Activated naive CD8-positive, alpha-beta T cell treated with anti-CD3 and anti-CD28 coated beads, Interleukin-2, amount 50 U/mL, for 24 hours (primary cell): ENCODE data around the gene SPDYE4.
"Not testable (repeated sequence)": the region's sequence is repeated elsewhere in the genome, so short reads cannot be mapped to it uniquely, and the experiment has no call there.

ENCODE experiments used
- ATAC-seq: fragments of 150-1000 bp; cut with Tn5 transposase; one replicate; pipeline ENCODE4 v1.10.0; 2021
- DNase-seq: peaks from one replicate; pipeline ENCODE4 v3.0.0; 2021
- H3K27ac Mint-ChIP-seq: one replicate; pipeline ENCODE4 v1.8.0; 2021; ENCODE audit warnings: mild to moderate bottlenecking, mixed read lengths
- H3K27me3 Mint-ChIP-seq: one replicate; pipeline ENCODE4 v1.8.0; 2021; ENCODE audit warnings: mixed read lengths
- H3K36me3 Mint-ChIP-seq: one replicate; pipeline ENCODE4 v1.8.0; 2021; ENCODE audit warnings: low read depth, mixed read lengths
- H3K4me1 Mint-ChIP-seq: one replicate; pipeline ENCODE4 v1.8.0; 2021; ENCODE audit warnings: mixed read lengths
- H3K4me3 Mint-ChIP-seq: one replicate; pipeline ENCODE4 v1.8.0; 2021; ENCODE audit warnings: mild to moderate bottlenecking, moderate library complexity, mixed read lengths
- H3K9me3 Mint-ChIP-seq: one replicate; pipeline ENCODE4 v1.8.0; 2021; ENCODE audit warnings: mixed read lengths

Gene SPDYE4

GRCh38 chr17:8758137-8758596, at the start of gene SPDYE4:
Gene SPDYE4, minus strand, starts transcription at chr17:8758546. Its CDS starts 164 bp downstream, at chr17:8758382.
- peaks cover 14% of the 10 kb centered on the region for H3K27me3 Mint-ChIP-seq
- ATAC-seq: no peak
- no peaks in the 10 kb centered on the region for H3K36me3 Mint-ChIP-seq
- H3K4me3 Mint-ChIP-seq: no peak within 1 kb of the TSS
- no peaks in the 10 kb centered on the region for H3K9me3 Mint-ChIP-seq
- DNase-seq: no peak
- no peak within 1 kb of the TSS for H3K27ac Mint-ChIP-seq
- no peaks in the 10 kb centered on the region for H3K4me1 Mint-ChIP-seq

GRCh38 chr17:8806926-8807550, 48.7 kb upstream of the SPDYE4 start:
- H3K4me3 Mint-ChIP-seq: no peak overlapping the region
- no peak overlapping the region for H3K27ac Mint-ChIP-seq
- ATAC-seq (peak; percentile 43), DNase-seq (no peak)
- H3K9me3 Mint-ChIP-seq: peaks cover 28% of the 10 kb centered on the region
- no peaks in the 10 kb centered on the region for H3K27me3 Mint-ChIP-seq
- peaks cover 7% of the 10 kb centered on the region for H3K36me3 Mint-ChIP-seq
- peaks cover 18% of the 10 kb centered on the region for H3K4me1 Mint-ChIP-seq

- DNase-seq: no peak
- H3K27ac Mint-ChIP-seq: no peak overlapping the region
- H3K27me3 Mint-ChIP-seq: no peaks in the 10 kb centered on the region
- no peak for ATAC-seq
- peaks cover 2% of the 10 kb centered on the region for H3K36me3 Mint-ChIP-seq
- H3K9me3 Mint-ChIP-seq: peaks cover 21% of the 10 kb centered on the region
- no peak overlapping the region for H3K4me3 Mint-ChIP-seq
- peaks cover 18% of the 10 kb centered on the region for H3K4me1 Mint-ChIP-seq
Observed at GRCh38 chr17:8806253-8806925, 48.0 kb upstream of the SPDYE4 start.

- H3K4me1 Mint-ChIP-seq: peaks cover 18% of the 10 kb centered on the region
- not testable (repeated sequence) for ATAC-seq, H3K27ac Mint-ChIP-seq, H3K27me3 Mint-ChIP-seq, H3K36me3 Mint-ChIP-seq, H3K4me3 Mint-ChIP-seq, DNase-seq
- H3K9me3 Mint-ChIP-seq: peaks cover 20% of the 10 kb centered on the region
Observed at GRCh38 chr17:8805396-8805795, 47.0 kb upstream of the SPDYE4 start.

GRCh38 chr17:8803531-8804420, 45.4 kb upstream of the SPDYE4 start:
- Mint-ChIP-seq H3K27ac (no peak overlapping the region), H3K4me1 (peaks cover 18% of the 10 kb centered on the region), H3K36me3 (peaks cover 2% of the 10 kb centered on the region), H3K27me3 (no peaks in the 10 kb centered on the region), H3K4me3 (no peak overlapping the region), H3K9me3 (peaks cover 9% of the 10 kb centered on the region)
- ATAC-seq (no peak), DNase-seq (no peak)

GRCh38 chr17:8801135-8801840, 42.9 kb upstream of the SPDYE4 start:
- no peak for ATAC-seq
- no peak for DNase-seq
- H3K36me3 Mint-ChIP-seq: no peaks in the 10 kb centered on the region
- H3K9me3 Mint-ChIP-seq: no peaks in the 10 kb centered on the region
- no peaks in the 10 kb centered on the region for H3K27me3 Mint-ChIP-seq
- H3K4me1 Mint-ChIP-seq: peaks cover 4% of the 10 kb centered on the region
- H3K4me3 Mint-ChIP-seq: no peak overlapping the region
- H3K27ac Mint-ChIP-seq: no peak overlapping the region

GRCh38 chr17:8800656-8801055, 42.3 kb upstream of the SPDYE4 start:
- H3K9me3 Mint-ChIP-seq: no peaks in the 10 kb centered on the region
- H3K36me3 Mint-ChIP-seq: no peaks in the 10 kb centered on the region
- no peak overlapping the region for H3K27ac Mint-ChIP-seq
- no peaks in the 10 kb centered on the region for H3K4me1 Mint-ChIP-seq
- no peak for ATAC-seq
- H3K27me3 Mint-ChIP-seq: no peaks in the 10 kb centered on the region
- no peak for DNase-seq
- H3K4me3 Mint-ChIP-seq: no peak overlapping the region

GRCh38 chr17:8799570-8800212, 41.3 kb upstream of the SPDYE4 start:
- H3K4me1 Mint-ChIP-seq: no peaks in the 10 kb centered on the region
- H3K27me3 Mint-ChIP-seq: no peaks in the 10 kb centered on the region
- no peak overlapping the region for H3K27ac Mint-ChIP-seq
- DNase-seq (no peak), ATAC-seq (no peak)
- no peaks in the 10 kb centered on the region for H3K36me3 Mint-ChIP-seq
- no peaks in the 10 kb centered on the region for H3K9me3 Mint-ChIP-seq
- H3K4me3 Mint-ChIP-seq: no peak overlapping the region

GRCh38 chr17:8798846-8799569, 40.7 kb upstream of the SPDYE4 start, which contains the start of gene MFSD6L:
Gene MFSD6L, minus strand, starts transcription at chr17:8799365. Its CDS starts 245 bp downstream, at chr17:8799120.
- no peak for DNase-seq
- Mint-ChIP-seq H3K4me1 (no peaks in the 10 kb centered on the region), H3K27ac (no peak within 1 kb of the TSS), H3K4me3 (no peak within 1 kb of the TSS), H3K36me3 (no peaks in the 10 kb centered on the region), H3K27me3 (no peaks in the 10 kb centered on the region), H3K9me3 (no peaks in the 10 kb centered on the region)
- no peak for ATAC-seq

- Mint-ChIP-seq H3K4me1 (no peaks in the 10 kb centered on the region), H3K27me3 (no peaks in the 10 kb centered on the region), H3K9me3 (no peaks in the 10 kb centered on the region), H3K36me3 (no peaks in the 10 kb centered on the region), H3K4me3 (no peak overlapping the region), H3K27ac (no peak overlapping the region)
- DNase-seq (no peak), ATAC-seq (no peak)
Observed at GRCh38 chr17:8798176-8798845, 40.0 kb upstream of the SPDYE4 start.

- Mint-ChIP-seq H3K4me3 (no peak overlapping the region), H3K4me1 (no peaks in the 10 kb centered on the region), H3K9me3 (no peaks in the 10 kb centered on the region), H3K36me3 (no peaks in the 10 kb centered on the region), H3K27me3 (no peaks in the 10 kb centered on the region), H3K27ac (no peak overlapping the region)
- DNase-seq (no peak), ATAC-seq (no peak)
Observed at GRCh38 chr17:8797621-8798175, 39.4 kb upstream of the SPDYE4 start.

- ATAC-seq (no peak), DNase-seq (no peak)
- no peak overlapping the region for H3K27ac Mint-ChIP-seq
- H3K36me3 Mint-ChIP-seq: no peaks in the 10 kb centered on the region
- peaks cover 6% of the 10 kb centered on the region for H3K4me1 Mint-ChIP-seq
- H3K9me3 Mint-ChIP-seq: peaks cover 7% of the 10 kb centered on the region
- H3K27me3 Mint-ChIP-seq: peaks cover 2% of the 10 kb centered on the region
- no peak overlapping the region for H3K4me3 Mint-ChIP-seq
Observed at GRCh38 chr17:8794636-8795035, 36.3 kb upstream of the SPDYE4 start.

- Mint-ChIP-seq H3K27me3 (peaks cover 2% of the 10 kb centered on the region), H3K36me3 (no peaks in the 10 kb centered on the region), H3K27ac (no peak overlapping the region), H3K9me3 (peaks cover 7% of the 10 kb centered on the region), H3K4me3 (no peak overlapping the region), H3K4me1 (peaks cover 6% of the 10 kb centered on the region)
- ATAC-seq (no peak), DNase-seq (no peak)
Observed at GRCh38 chr17:8793649-8794048, 35.3 kb upstream of the SPDYE4 start.
